Fibroblast of skin of right quadriceps (primary cell): ENCODE measurements around the gene GAK.
A peak's percentile ranks its signal among the peaks of the same experiment; 100 is the strongest.

Experiments
- DNase-seq: peaks from one replicate; pipeline ENCODE4 v3.0.0-alpha.2; 2013

The GAK gene

GRCh38 chr4:845233-845835, 86.8 kb downstream of the GAK start:
- peak; percentile 31 for DNase-seq

GRCh38 chr4:844752-845232, 87.3 kb downstream of the GAK start:
- no peak for DNase-seq

GRCh38 chr4:839675-840443, 92.3 kb downstream of the GAK start:
- no peak for DNase-seq

GRCh38 chr4:837772-838171, 94.3 kb downstream of the GAK start:
- DNase-seq: no peak

GRCh38 chr4:836750-837301, 95.3 kb downstream of the GAK start:
- no peak for DNase-seq

- DNase-seq: no peak
These were observed 96.1 kb downstream of the GAK start for GRCh38 chr4:836003-836511.

GRCh38 chr4:835148-836002, 96.7 kb downstream of the GAK start:
- no peak for DNase-seq

GRCh38 chr4:834368-835147, 97.6 kb downstream of the GAK start:
- DNase-seq: no peak

- DNase-seq: no peak
These were observed 98.3 kb downstream of the GAK start for GRCh38 chr4:833731-834367.

- DNase-seq: no peak
These were observed 99.0 kb downstream of the GAK start for GRCh38 chr4:833156-833555.

- no peak for DNase-seq
These were observed 99.6 kb downstream of the GAK start for GRCh38 chr4:832536-832935.

GRCh38 chr4:832108-832507, 100.0 kb downstream of the GAK start:
- DNase-seq: no peak

- DNase-seq: no peak
These were observed 100.7 kb downstream of the GAK start for GRCh38 chr4:831483-831805.

GRCh38 chr4:830601-831482, 101.3 kb downstream of the GAK start:
- no peak for DNase-seq

- DNase-seq: no peak
These were observed 102.1 kb downstream of the GAK start for GRCh38 chr4:829761-830600.

- no peak for DNase-seq
These were observed 102.8 kb downstream of the GAK start for GRCh38 chr4:829291-829690.

GRCh38 chr4:828641-829271, 103.4 kb downstream of the GAK start:
- no peak for DNase-seq

- no peak for DNase-seq
These were observed 104.7 kb downstream of the GAK start for GRCh38 chr4:827209-828081.
